HT-29 (cell line): ENCODE measurements around the gene SCYL2. TPM values are rescaled to one million over a fixed set of nuclear protein-coding genes. Genes with fewer than 3 reads are reported as not detected.

Experiments used
- DNase-seq: peaks from one replicate; pipeline ENCODE4 v3.0.0-alpha.2; 2015; ENCODE audit warnings: low spot score
- small RNA-seq: library from RNA; depleted of rRNA; stranded (forward); fragments of <200 nt; gene quantifications from one replicate; pipeline ENCODE3, GENCODE V24; 2014
- total RNA-seq: library from RNA; depleted of rRNA; stranded (reverse); fragments of >200 nt; shearing (Covaris generic); gene quantifications from 2 replicates; pipeline ENCODE4 v1.2.3, GENCODE V29; 2014; rRNA removed

Gene SCYL2
- total RNA-seq, 1 experiment from 2014 or later: 19.4 TPM

DNA sequence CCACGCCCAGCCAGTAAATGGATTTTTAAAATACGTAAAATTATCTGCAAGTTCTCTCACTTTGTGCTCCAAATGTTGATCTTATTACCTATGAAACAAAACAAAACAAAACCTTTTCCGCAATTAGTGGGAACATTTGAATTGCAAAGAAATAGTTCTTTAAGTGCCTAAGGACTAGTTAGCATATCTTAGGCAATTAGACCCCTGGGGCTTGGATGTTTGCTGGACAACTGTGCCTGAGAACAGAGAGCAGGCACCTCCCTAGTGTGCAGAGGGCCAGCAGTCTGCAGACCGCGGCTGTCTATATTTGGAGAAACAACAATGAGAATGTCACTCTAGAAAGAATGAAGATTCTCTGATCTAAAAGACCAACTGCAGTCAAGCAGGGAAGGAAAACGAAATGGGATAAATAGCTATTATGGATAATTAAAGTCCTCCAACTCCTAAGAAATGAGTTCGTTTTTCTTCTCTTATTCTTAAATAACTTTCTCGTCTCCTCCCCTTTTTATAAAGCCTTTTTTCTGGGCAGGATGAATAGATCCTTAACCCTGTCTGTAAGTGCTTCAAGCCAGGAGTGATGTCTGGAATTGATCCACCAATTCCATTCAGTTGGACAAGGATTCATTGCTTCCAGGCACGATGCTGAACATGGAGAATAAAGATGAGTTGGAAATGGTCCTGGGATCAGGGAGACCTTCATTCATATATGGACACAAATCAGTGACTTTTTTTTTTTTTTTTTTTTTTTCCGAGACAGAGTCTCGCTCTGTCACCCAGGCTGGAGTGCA is 106.1 kb downstream of the SCYL2 start:
- no peak for DNase-seq

DNA sequence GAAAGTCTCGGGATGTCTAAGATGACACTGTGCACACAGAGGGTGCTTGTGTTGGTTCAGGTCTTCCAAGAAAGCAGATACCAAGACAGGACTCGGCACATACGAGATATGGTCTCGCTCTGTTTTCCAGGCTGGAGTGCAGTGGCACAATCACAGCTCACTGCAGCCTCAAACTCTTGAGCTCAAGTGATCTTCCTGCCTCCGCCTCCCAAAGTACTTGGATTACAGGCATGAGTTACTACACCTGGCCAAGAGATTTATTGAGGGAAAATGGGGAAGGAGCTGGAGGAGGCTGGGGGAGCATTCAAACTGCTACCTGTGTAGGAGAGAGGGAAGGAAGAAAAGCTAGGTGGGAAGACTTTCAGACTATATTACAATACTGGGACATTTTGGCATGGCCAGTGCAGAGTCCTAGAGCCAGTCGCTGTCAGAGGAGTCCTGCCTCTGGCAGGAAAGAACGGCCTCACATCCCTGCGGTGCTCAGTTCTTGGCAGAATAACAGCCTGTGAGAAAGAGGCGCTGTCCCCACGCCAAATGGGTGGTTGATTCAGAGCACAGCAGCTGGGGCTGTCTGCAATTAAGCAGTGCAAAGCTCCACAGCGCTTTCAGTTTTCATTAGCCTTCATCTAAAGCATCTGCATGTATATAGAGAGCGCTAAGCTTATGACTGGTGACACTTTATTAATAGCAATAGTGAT is 108.2 kb downstream of the SCYL2 start:
- no peak for DNase-seq

DNA sequence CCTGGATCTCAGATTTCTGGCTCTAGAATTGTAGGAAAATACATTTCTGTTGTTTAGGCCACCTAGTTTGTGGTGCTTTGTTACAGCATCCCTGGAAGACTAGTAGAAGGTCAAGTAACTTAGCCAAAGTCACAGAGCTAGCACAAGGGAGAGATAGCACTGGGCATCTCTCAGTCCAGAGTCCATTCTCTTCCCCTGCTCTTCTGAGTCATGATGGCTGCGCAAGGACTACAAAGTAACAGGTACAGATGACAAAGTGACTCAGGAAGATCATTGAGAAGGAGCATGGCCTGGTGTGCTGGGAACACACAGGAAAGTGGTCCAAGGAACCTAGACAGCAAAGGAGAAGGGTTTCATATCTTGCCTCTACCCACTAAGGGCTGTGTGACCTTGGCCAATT is 109.2 kb downstream of the SCYL2 start:
- DNase-seq: no peak

DNA sequence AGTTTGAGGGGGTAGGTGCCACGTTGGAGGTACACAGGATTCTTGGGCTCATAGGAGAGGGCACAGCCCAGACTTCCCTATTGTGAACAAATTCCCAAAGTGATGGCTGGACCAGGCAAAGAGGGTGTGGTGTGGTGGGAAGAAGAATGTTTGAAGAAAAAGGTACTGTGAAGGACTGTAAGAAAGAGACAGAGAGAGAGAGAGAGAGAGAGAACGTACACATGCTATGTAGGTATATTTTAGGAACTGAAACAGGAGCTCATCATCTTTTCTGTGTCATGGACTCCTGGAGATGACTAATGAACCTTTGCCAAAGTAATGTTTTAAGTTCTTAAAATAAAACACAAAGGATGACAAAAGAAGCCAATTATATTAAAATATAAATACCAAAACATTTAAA is 114.4 kb downstream of the SCYL2 start:
- no peak for DNase-seq

DNA sequence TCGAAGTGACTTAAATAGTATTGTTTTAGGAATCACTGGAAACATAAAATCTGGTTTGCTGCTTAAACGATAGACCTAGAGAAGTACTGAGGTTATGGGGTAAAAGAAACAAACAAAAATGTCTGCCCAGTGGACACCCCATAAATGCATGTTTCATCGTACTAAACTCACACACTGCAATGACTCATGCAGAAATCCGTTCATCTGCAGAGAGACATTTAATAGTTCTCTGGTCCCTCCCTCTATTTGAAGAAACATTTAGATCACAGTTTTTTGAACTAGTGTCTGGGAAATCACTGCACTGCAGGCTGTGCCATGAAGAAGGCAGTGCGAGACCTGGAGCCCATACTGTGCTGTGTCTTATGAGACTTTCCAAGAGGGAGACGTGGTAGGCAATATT is 115.4 kb downstream of the SCYL2 start:
- no peak for DNase-seq

DNA sequence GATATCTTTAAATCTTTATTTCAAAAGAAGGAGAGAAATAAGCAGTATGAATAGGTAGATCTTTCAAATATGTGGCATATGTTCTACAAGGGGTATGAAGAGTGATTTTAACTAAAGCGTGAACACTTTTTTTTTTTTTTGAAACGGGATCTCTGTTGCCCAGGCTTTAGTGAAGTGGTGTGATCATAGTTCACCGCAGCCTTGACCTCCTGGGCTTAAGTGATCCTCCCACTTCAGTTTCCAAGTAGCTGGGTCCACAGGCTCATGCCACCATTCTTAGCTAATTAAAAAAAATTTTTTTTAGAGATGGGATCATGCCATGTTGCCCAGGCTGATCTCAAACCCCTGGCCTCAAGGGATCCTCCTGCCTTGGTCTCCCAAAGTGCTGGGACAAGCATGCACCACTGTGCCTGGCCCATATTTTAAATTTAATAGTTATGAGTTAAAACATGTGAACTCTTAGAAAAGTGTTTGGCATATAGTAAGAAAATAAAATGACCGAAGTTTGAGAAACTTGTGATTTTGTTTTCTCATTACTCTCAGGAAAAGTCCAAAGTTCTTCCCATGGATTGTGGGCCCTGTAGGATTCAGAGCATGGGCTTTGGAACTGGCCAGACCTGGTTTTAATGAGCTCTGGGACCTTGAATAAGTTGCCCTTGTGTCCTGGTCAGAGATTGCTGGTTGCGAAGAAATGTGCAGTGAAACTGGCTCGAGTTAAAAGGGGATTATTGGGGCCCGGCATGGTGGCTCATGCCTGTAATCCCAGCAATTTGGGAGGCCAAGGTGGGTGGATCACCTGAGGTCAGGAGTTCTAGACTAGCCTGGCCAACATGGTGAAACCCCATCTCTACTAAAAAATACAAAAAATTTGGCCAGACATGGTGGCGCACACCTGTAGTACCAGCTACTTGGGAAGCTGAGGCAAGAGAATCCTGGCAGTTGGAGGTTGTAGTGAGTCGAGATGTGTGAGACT is 116.9 kb downstream of the SCYL2 start:
- no peak for DNase-seq

DNA sequence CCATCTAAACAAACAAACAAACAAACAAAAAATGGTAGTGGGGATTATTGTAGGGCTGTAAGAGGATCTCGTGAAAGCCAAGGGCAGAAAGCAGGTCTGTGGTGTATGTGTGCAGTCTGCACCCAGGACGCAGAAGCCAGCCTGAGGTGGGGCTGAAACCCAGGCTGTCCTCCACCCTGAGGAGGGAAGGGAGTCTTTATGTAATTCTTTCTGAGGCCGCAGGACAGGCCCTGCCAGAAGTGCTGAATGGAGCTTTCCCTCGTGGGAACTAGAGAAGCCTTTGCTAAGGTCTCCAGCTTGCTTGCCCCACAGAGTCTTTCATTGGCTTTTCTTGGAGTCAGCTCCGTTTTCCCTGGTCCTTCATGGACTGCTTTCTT is 117.6 kb downstream of the SCYL2 start:
- DNase-seq: no peak

DNA sequence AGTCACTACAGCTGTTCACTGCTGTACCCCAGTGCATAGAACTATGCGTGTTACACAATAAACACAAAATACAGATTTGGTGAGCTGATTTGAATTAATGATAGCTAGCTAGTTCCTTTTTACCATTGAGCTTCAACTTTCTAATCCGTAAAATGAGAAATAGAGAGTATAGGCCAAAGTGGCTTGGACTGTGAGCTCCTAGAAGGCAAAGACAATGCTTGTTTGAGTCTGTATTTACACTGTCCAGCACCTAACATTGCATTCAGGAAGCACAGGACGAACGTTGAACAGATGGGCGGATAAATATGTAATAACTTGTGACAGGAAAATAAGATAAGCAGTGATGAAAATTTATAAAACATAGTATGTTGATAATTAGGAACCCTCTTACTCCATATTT is 121.4 kb downstream of the SCYL2 start:
- DNase-seq: no peak

Small RNA genes lying within 50 kb of the gene (small RNA-seq; reads per million reads assigned to genes)
- gene RF00019: not detected

Other genes with a start within 250 kb of the SCYL2 start
- 13.4 and 14.4 TPM in 2 replicates for gene BLTP3B, start 124.3 kb upstream of the SCYL2 start, total RNA-seq
- gene ACTR6, start 66.4 kb upstream of the SCYL2 start, total RNA-seq: 4.2 and 7.4 TPM in 2 replicates
- 0.23 and 1.1 TPM in 2 replicates for gene DEPDC4, start 98 bp upstream of the SCYL2 start, total RNA-seq
- not detected in 2 replicates for gene SLC17A8, start 89.9 kb downstream of the SCYL2 start, total RNA-seq
- gene NR1H4, start 206.7 kb downstream of the SCYL2 start, total RNA-seq: 0.10 and 0.20 TPM in 2 replicates